DMS79 treated with DMSO at 0.1 percent for 48 hours (cell line): ENCODE data around the gene TRPM3.
A peak's percentile ranks its signal among the peaks of the same experiment; 100 is the strongest.
"Not testable (repeated sequence)": the region's sequence is repeated elsewhere in the genome, so short reads cannot be mapped to it uniquely, and the experiment has no call there.

Experiments
- DNase-seq: peaks from one replicate; lab custom pipeline; 2025; lab: John Stamatoyannopoulos, UW

Gene TRPM3

DNA sequence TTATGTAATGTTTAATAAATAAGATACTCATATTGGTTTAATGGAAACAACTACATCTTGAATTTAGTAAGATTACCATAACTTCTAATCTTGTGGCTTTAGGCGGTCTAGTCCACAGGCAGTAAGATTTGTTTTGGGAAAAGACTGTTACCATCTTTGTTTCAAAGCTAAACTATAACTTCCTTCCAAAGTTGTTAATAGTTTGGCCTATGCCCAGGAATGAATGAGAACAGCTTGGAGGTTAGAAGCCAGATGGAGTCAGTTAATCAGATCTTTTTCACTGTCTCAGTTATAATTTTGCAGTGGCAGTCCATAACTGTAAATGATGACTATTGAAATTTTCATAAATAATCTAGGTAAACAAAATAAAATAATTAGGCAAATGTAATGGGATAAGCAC, 465.1 kb downstream of the TRPM3 start:
- DNase-seq: no peak

DNA sequence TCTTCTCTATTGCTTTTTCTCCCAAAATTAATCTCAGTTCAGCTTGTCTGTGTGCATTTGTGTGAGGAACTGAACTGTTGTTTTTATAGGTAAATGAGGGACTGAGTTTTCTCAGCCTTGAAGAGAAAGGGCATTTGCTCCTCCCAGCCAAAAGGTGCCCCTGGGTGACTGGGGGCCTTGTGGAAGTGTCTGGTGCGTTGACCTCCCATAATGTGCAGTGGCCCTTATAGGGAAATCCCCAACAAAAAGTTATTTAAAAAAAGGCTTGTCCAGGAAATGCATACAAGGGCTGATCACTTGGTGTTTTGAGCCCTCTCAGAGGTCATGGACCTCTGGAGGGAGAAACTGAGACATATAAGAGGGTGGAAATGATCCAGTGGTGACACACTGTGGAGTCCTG, 467.3 kb downstream of the TRPM3 start:
- no peak for DNase-seq

- not testable (repeated sequence) for DNase-seq
Measured at GRCh38 chr9:70644627-70645026, 476.8 kb downstream of the TRPM3 start.

DNA sequence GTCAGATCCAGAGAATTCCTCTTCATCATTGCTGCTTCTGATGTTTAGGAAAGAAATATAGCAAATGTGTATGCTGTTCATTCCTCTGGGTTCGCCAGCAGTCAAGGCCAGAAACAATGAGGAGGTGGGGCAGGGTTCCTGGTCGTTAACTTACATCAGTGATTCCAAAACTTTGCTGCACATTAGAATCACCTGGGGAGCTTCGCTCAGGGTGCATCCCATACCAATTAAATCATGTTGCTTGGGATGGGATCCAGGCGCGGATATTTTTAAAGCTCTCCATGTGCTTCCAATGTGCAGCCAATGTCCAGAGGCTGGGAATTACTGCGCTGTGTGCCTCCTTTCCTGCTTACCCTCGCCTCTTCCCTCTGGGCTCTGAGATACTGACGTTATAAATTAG, 479.1 kb downstream of the TRPM3 start:
- no peak for DNase-seq

DNA sequence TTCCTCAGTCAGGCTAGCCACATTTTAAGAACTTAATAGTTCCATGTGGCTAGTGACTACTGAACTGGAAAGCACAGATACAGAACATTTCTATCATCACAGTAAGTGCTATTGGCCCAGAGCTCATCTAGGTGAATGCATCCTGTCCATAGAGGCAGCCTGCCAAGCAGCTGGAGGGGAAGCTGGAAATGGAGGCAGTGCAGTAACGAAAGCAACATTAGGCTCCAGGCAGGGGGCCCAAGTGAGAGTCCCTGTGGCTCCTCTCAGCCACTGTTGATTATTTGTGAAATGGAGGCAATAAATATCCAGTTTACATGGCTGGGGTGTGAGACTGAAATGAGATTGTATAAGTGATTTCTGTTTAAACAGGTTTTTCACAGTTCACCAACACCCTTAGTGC, 479.8 kb downstream of the TRPM3 start:
- no peak for DNase-seq

GRCh38 chr9:70641031-70641430, 480.4 kb downstream of the TRPM3 start:
- DNase-seq: no peak

- DNase-seq: peak; percentile 3
Measured at GRCh38 chr9:70639853-70640814, 481.3 kb downstream of the TRPM3 start.

GRCh38 chr9:70635790-70636189, 485.6 kb downstream of the TRPM3 start:
- DNase-seq: no peak

GRCh38 chr9:70634696-70635095, 486.7 kb downstream of the TRPM3 start:
- DNase-seq: no peak

DNA sequence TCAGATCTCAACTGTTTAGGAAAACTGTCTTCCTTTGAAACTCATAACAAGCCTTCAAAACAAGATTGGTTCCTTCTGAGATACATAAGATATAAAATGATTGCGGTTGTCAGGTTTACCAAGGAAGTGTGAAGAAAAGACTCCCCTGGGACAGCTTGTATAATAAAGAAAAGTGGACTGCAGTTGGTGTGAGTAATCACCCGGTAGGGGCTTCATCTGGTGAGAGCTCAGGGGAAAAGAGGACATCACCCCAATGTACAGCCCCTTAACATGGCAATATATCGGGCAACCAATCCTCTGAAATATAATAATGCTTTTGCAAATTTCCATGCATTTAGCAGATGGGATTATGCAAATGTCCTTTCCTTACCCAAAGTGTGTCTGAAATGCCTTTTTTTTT, 490.4 kb downstream of the TRPM3 start:
- DNase-seq: no peak

DNA sequence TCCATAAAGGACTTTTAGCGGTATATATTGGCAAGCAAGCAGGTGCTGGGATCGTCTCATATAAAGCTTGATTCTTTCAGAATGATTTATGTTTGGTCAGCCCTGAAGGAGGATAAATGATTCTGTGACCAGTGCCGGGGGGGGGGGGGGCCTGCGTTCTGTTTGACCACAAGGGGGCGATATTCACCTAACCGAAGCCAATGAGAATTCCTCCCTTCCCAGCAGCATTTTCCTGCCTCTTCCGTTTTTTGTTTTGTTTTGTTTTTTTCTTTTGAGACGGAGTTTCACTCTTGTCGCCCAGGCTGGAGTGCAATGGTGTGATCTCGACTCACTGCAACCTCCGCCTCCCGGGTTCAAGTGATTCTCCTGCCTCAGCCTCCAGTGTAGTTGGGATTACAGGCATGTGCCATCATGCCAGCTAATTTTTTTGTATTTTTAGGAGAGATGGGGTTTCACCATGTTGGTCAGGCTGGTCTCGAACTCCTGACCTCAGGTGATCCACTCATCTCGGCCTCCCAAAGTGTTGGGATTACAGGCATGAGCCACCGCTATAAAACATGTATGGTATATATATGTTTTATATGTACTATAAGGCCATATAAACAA, 492.2 kb downstream of the TRPM3 start:
- DNase-seq: not testable (repeated sequence)

DNA sequence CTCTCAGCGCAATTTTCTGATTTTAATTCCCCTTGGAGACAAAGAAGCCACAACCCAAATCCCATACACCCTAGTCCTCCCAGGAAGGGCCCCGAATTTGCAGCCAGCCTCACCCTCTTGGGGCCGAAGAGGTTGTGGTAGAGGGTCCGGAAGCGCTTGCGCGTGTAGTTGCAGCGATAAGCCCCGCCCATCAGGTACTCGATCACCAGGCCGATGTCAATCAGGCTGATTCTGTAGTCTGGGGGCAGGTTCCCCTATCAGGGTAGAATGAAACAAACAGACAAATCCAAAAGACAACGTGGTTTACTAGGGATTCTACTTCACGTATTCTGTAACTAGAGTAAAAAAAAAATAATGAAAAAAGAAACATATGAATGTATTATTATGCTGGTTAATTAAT, 496.3 kb downstream of the TRPM3 start:
- DNase-seq: no peak

DNA sequence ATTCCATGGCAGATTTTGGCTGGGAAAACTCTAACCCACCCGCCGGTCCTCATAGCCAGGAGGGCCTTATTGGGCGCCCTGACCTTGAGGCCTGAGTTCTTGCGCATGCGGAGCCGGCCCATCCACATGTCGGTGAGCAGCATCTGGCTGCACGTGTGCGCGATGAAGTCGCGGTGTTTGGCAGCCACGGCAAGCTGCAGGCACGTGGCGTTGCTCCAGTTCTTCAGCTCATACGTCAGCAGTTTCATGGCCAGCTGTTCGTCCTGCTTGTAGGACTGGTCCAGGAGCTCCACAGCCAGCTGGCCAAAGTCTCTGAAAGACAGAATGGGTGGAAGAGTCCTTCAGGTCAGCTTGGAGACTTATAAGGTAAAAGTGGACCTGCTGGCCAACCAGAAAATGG, 502.6 kb downstream of the TRPM3 start:
- DNase-seq: no peak

GRCh38 chr9:70617033-70617828, 504.2 kb downstream of the TRPM3 start:
- DNase-seq: no peak

GRCh38 chr9:70616228-70616990, 505.0 kb downstream of the TRPM3 start:
- DNase-seq: no peak

GRCh38 chr9:70615464-70616138, 505.8 kb downstream of the TRPM3 start:
- no peak for DNase-seq

DNA sequence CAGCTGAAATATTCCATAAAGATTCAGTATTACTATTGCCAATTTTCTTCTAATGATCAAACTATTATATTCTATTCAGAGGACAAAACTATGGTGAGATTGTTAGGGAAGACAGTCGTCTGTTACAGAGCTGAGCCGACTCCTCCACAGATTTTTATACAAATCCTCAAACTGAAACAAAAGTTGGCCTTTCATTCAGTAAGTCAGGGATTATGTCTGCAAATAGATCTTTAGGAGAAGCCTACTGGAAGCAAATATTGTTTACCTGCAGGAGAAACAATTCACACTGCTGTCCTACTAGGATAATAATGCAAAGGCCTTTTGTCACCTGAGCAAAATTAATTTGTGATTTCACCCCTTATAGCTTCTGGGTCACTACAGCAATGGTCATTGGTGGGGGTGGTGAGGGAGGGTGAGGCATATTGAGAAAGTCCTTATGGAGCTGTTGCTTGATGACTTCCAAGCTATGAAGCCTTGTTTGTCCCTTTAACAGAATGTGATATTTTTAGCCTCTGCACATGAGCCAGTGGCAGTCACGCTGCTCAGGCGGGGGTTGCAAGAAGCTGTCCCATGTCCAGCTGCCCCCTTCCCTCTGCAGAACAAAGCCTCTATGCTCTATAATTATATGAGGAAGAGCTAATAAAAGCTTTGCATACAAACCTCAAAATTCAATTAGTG, 506.5 kb downstream of the TRPM3 start:
- no peak for DNase-seq

GRCh38 chr9:70613024-70613768, 508.2 kb downstream of the TRPM3 start:
- no peak for DNase-seq

GRCh38 chr9:70610287-70610644, 511.2 kb downstream of the TRPM3 start:
- DNase-seq: no peak
